ENCODE measurements around the gene CXXC1. TPM values are rescaled to one million over a fixed set of nuclear protein-coding genes. Genes with fewer than 3 reads are reported as not detected.
A peak's percentile ranks its signal among the peaks of the same experiment; 100 is the strongest.
"Not testable (repeated sequence)": the region's sequence is repeated elsewhere in the genome, so short reads cannot be mapped to it uniquely, and the experiment has no call there.

CXXC1 gene
- total RNA-seq, 2 experiments from 2014 or later: 128 to 133 TPM

GRCh38 chr18:50288348-50289107 is 1.0 kb upstream of the CXXC1 start:
- not testable (repeated sequence) for H3K27me3 Mint-ChIP-seq, DNase-seq, H3K9me3 Mint-ChIP-seq
- CTCF ChIA-PET: interaction anchor here (0.8 to 3.7 kb wide), 5 partner anchors 10 to 71 kb away, joined by 3 to 15 read pairs (median 3); no protein-coding TSS in a partner anchor
- Mint-ChIP-seq H3K4me3 (peak overlapping the region; percentile 98), H3K27ac (peak overlapping the region; percentile 98), H3K36me3 (ENCODE audit: low read depth) (peaks cover 38% of the 10 kb centered on the region), H3K4me1 (peaks cover 44% of the 10 kb centered on the region)
- POLR2A ChIA-PET: interaction anchor here (1.1 to 2.8 kb wide), 6 partner anchors 8 to 88 kb away, joined by 3 to 8 read pairs (median 4); partner anchors contain the start of gene MBD1

GRCh38 chr18:50287028-50287440 is 458 bp downstream of the CXXC1 start:
- Mint-ChIP-seq H3K27ac (peak overlapping the region; percentile 98), H3K9me3 (no peaks in the 10 kb centered on the region), H3K36me3 (ENCODE audit: low read depth) (peaks cover 53% of the 10 kb centered on the region), H3K4me3 (peak overlapping the region; percentile 98), H3K27me3 (no peaks in the 10 kb centered on the region), H3K4me1 (peaks cover 59% of the 10 kb centered on the region)
- CTCF ChIA-PET: no interaction called here
- DNase-seq: no peak
- POLR2A ChIA-PET: no interaction called here

GRCh38 chr18:50286391-50287027 is 983 bp downstream of the CXXC1 start:
- Mint-ChIP-seq H3K9me3 (no peaks in the 10 kb centered on the region), H3K27ac (peak overlapping the region; percentile 98), H3K4me1 (peaks cover 62% of the 10 kb centered on the region), H3K4me3 (peak overlapping the region; percentile 98), H3K27me3 (no peaks in the 10 kb centered on the region), H3K36me3 (ENCODE audit: low read depth) (peaks cover 57% of the 10 kb centered on the region)
- CTCF ChIA-PET: no interaction called here
- POLR2A ChIA-PET: interaction anchor here (1.0 kb wide), 1 partner anchor 21 kb away, joined by 5 read pairs; no protein-coding TSS in a partner anchor
- peak; percentile 56 for DNase-seq

GRCh38 chr18:50285631-50286321 is 1.7 kb downstream of the CXXC1 start:
- ChIA-PET CTCF (no interaction called here), POLR2A (interaction anchor here (1.0 kb wide), 1 partner anchor 22 kb away, joined by 5 read pairs; no protein-coding TSS in a partner anchor)
- peaks cover 66% of the 10 kb centered on the region for H3K4me1 Mint-ChIP-seq
- peak overlapping the region; percentile 98 for H3K27ac Mint-ChIP-seq
- no peak for DNase-seq
- no peaks in the 10 kb centered on the region for H3K9me3 Mint-ChIP-seq
- no peaks in the 10 kb centered on the region for H3K27me3 Mint-ChIP-seq
- H3K36me3 Mint-ChIP-seq (ENCODE audit: low read depth): peaks cover 62% of the 10 kb centered on the region
- peak overlapping the region; percentile 98 for H3K4me3 Mint-ChIP-seq

- peak overlapping the region; percentile 69 for H3K27ac Mint-ChIP-seq
- peak overlapping the region; percentile 38 for H3K4me3 Mint-ChIP-seq
- no peaks in the 10 kb centered on the region for H3K9me3 Mint-ChIP-seq
- H3K4me1 Mint-ChIP-seq: peaks cover 73% of the 10 kb centered on the region
- H3K27me3 Mint-ChIP-seq: no peaks in the 10 kb centered on the region
- H3K36me3 Mint-ChIP-seq (ENCODE audit: low read depth): peaks cover 69% of the 10 kb centered on the region
- POLR2A ChIA-PET: no interaction called here
- no peak for DNase-seq
- CTCF ChIA-PET: no interaction called here
Measured at GRCh38 chr18:50285071-50285470, 2.4 kb downstream of the CXXC1 start.

- CTCF ChIA-PET: no interaction called here
- peak overlapping the region; percentile 69 for H3K27ac Mint-ChIP-seq
- H3K4me3 Mint-ChIP-seq: peak overlapping the region; percentile 49
- H3K27me3 Mint-ChIP-seq: no peaks in the 10 kb centered on the region
- no peak for DNase-seq
- POLR2A ChIA-PET: interaction anchor here (0.9 to 1.6 kb wide), 2 partner anchors 36 to 90 kb away, joined by 3 read pairs; partner anchors contain the start of gene SKA1
- no peaks in the 10 kb centered on the region for H3K9me3 Mint-ChIP-seq
- peaks cover 72% of the 10 kb centered on the region for H3K36me3 Mint-ChIP-seq (ENCODE audit: low read depth)
- H3K4me1 Mint-ChIP-seq: peaks cover 80% of the 10 kb centered on the region
Measured at GRCh38 chr18:50284255-50284885, 3.1 kb downstream of the CXXC1 start.

- Mint-ChIP-seq H3K4me1 (peaks cover 81% of the 10 kb centered on the region), H3K4me3 (peak overlapping the region; percentile 49), H3K36me3 (ENCODE audit: low read depth) (peaks cover 79% of the 10 kb centered on the region), H3K9me3 (no peaks in the 10 kb centered on the region), H3K27me3 (no peaks in the 10 kb centered on the region), H3K27ac (peak overlapping the region; percentile 69)
- CTCF ChIA-PET: no interaction called here
- POLR2A ChIA-PET: interaction anchor here (0.9 to 1.6 kb wide), 4 partner anchors 14 to 91 kb away, joined by 3 read pairs; partner anchors contain the start of gene SKA1
- DNase-seq: no peak
Measured at GRCh38 chr18:50283469-50284209, 3.9 kb downstream of the CXXC1 start.

DNA sequence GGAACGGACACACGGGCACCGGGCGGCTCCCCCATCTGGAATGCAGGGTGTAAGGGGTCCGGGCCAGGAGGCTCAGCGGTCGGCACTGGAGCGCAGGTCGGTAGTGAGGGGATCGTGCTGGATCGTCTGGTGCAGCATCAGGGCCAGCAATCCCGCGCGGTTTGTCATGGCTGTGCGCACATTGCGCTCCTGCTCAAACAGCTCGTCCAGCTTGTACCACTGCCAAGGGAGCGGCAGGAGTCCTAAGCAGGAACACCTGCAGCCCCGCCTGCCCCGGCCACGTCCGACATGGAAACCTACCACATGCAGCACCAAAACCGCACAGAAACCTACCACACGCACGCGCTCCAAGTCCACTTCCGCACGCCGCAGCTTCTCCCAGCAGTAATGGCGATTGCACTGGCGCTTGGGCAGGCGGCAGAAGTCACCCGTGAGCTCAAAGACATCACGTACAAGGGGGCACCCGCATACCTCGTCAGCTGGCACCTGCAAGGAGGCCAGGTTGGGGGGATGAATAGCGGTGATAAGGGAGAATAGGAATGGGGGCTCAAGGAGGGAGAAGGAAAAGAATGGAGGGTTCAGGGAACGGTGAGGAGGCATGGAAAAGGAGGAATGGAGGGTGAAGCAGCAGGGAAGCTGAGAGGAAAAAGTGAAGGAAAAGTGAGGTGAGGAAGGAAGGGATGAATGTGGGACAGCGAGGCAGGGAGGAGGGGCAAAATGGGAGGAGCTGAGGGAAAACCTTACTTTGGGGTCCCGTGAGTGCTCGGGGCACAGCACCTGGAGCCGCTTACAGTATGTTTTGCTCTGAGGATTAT is 4.8 kb downstream of the CXXC1 start:
- peak overlapping the region; percentile 89 for H3K27ac Mint-ChIP-seq
- H3K36me3 Mint-ChIP-seq (ENCODE audit: low read depth): peaks cover 83% of the 10 kb centered on the region
- no peaks in the 10 kb centered on the region for H3K9me3 Mint-ChIP-seq
- POLR2A ChIA-PET: interaction anchor here (1.1 to 2.4 kb wide), 8 partner anchors 14 to 596 kb away, joined by 3 to 22 read pairs (median 6); partner anchors contain the start of genes CFAP53 and ME2
- no peak for DNase-seq
- peaks cover 84% of the 10 kb centered on the region for H3K4me1 Mint-ChIP-seq
- CTCF ChIA-PET: interaction anchor here (1.9 to 2.2 kb wide), 2 partner anchors 16 to 74 kb away, joined by 11 to 29 read pairs; partner anchors contain the start of gene CFAP53
- peak overlapping the region; percentile 49 for H3K4me3 Mint-ChIP-seq
- no peaks in the 10 kb centered on the region for H3K27me3 Mint-ChIP-seq

DNA sequence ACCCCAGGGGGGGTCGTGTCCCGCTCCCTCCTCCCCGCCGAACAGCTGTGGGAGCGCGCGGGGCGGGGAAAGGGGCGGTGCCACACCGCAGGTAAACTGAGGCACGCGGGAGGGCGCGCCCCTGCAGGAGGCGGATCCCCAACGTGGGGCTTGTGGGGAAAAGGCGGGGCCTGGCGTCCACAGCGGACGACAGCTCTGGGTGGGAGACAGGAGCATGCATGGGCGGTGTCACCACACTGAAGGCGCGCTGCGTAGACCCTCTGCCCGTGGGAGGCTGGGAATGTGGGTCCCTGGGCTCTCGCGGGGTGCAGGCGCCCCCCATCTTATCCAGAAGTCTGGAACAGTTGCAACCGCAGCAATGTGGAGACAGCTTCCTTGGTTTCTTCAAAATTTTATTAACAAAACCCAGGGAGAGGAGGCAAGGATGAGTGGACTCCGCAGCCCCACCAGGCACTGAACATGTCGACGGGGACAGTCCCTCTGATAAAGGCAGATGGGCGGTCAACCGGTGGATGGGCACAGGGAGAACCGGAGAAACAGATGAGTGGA is 5.4 kb downstream of the CXXC1 start:
- DNase-seq: no peak
- ChIA-PET CTCF (interaction anchor here (0.7 to 2.2 kb wide), 14 partner anchors 11 to 795 kb away, joined by 3 to 29 read pairs (median 4); partner anchors contain the start of genes C18orf32, CFAP53 and SKA1), POLR2A (interaction anchor here (0.6 to 2.4 kb wide), 18 partner anchors 9 to 795 kb away, joined by 3 to 22 read pairs (median 6); partner anchors contain the start of genes C18orf32, CFAP53, ME2 and SKA1)
- Mint-ChIP-seq H3K9me3 (no peaks in the 10 kb centered on the region), H3K27me3 (no peaks in the 10 kb centered on the region), H3K36me3 (ENCODE audit: low read depth) (peaks cover 78% of the 10 kb centered on the region), H3K4me1 (peaks cover 80% of the 10 kb centered on the region), H3K4me3 (peak overlapping the region; percentile 88), H3K27ac (peak overlapping the region; percentile 89)

GRCh38 chr18:50281295-50281971 is 6.1 kb downstream of the CXXC1 start, which contains the start of gene MBD1:
Gene MBD1, minus strand, starts transcription at chr18:50281523. Its CDS starts 1,531 bp downstream, at chr18:50279992.
- Mint-ChIP-seq H3K27ac (peak within 1 kb of the TSS; percentile 89), H3K9me3 (no peaks in the 10 kb centered on the region), H3K4me1 (peaks cover 74% of the 10 kb centered on the region), H3K27me3 (no peaks in the 10 kb centered on the region), H3K4me3 (peak within 1 kb of the TSS; percentile 88), H3K36me3 (ENCODE audit: low read depth) (peaks cover 78% of the 10 kb centered on the region)
- POLR2A ChIA-PET: interaction anchor here (0.6 to 2.4 kb wide), 19 partner anchors 8 to 794 kb away, joined by 3 to 22 read pairs (median 4); partner anchors contain the start of genes C18orf32, CFAP53, ME2 and SKA1
- DNase-seq: peak; percentile 96
- CTCF ChIA-PET: interaction anchor here (0.7 to 2.2 kb wide), 15 partner anchors 10 to 794 kb away, joined by 3 to 29 read pairs (median 3); partner anchors contain the start of genes C18orf32, CFAP53 and SKA1
